Mucosa of rectum (tissue), 2 donors: ENCODE data around the gene CBLN3.
"Not testable (repeated sequence)": the region's sequence is repeated elsewhere in the genome, so short reads cannot be mapped to it uniquely, and the experiment has no call there.

Experiments used
- H3K27ac ChIP-seq, 2 donors: one replicate each; pipeline ENCODE4 v1.7.0; 2013; ENCODE audit warnings: inconsistent platforms in 2 of 2, low read depth in 2 of 2, low read length in 2 of 2
- H3K27me3 ChIP-seq, 2 donors: one replicate each; pipeline ENCODE4 v1.7.0; 2013; ENCODE audit warnings: low read length in 2 of 2; ENCODE audit not compliant: control insufficient read depth in 2 of 2, insufficient read depth in 2 of 2
- H3K36me3 ChIP-seq, 2 donors: one replicate each; pipeline ENCODE4 v1.7.0; 2013; ENCODE audit warnings: low read length in 2 of 2; ENCODE audit not compliant: control insufficient read depth in 2 of 2, insufficient read depth in 2 of 2
- H3K4me1 ChIP-seq, 2 donors: one replicate each; pipeline ENCODE4 v1.7.0; 2013; ENCODE audit warnings: low read length in 2 of 2, mild to moderate bottlenecking in 1 of 2; ENCODE audit not compliant: control insufficient read depth in 2 of 2, insufficient read depth in 2 of 2
- H3K4me3 ChIP-seq, 2 donors: one replicate each; pipeline ENCODE4 v1.7.0; 2013; ENCODE audit warnings: low read length in 2 of 2
- H3K9ac ChIP-seq, 2 donors: one replicate each; pipeline ENCODE4 v1.7.0; 2013; ENCODE audit warnings: low read length in 2 of 2, low read depth in 1 of 2, mild to moderate bottlenecking in 1 of 2
- H3K9me3 ChIP-seq, 2 donors: one replicate each; pipeline ENCODE4 v1.7.0; 2013; ENCODE audit warnings: low read length in 2 of 2; ENCODE audit not compliant: control insufficient read depth in 2 of 2
- donor health status: healthy.
- donor health status: Normal muscosa, but diverticular disease.

The CBLN3 gene

DNA sequence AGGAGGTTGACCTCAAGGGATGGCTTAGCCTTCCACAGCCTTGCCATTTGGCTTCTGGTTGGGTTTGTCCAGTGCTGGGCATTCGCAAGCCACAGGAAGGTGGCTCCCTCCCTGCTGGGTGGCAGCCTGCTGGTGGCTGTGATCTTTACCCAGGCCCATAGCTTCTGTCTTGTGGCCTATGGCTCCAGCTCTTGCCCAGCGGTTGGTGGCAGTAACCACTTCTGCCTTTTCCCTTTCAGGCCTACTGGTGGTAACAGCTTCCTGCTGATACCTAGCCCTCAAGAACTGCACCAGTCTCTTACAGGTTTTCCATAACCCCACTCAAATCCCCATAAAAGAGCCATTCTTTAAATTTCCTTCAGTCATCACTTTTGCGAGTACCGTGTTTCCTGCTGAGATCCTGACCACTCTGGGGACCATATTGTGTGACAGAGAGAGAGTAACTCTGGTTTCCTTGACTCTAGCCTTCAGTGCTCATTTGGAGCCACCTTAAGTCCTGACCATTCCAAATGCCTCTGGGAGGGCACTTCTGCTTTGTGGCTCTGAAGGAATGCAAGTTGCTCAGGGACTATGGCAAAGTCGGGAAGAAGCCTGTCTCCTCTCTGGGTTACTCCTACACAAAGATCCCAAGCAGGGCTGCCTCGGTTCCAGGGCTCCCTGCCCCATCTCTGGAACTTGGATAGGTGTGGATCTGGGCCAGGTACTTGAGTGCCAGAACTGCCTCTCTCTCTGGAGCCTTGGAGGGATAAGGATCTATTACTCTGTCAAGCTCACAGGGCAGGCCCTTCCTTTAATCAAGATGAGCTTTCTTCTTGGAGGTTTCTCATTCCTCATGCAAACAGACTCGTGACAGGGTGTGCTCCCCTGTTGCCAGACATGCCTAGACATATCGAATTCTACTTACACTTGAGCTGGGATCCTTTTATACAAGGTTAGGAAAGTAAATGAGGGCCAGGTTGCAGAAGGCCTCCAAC lies 33.6 kb downstream of the CBLN3 start:
- Histone ChIP-seq H3K4me3 (no peak overlapping the region), H3K36me3 (no peaks in the 10 kb centered on the region)

GRCh38 chr14:24394275-24394674 lies 35.2 kb downstream of the CBLN3 start:
- Histone ChIP-seq H3K9me3 (no peaks in the 10 kb centered on the region), H3K27ac (no peak overlapping the region), H3K36me3 (no peaks in the 10 kb centered on the region), H3K4me1 (peaks cover 12 to 15% of the 10 kb centered on the region in 2 donors), H3K4me3 (no peak overlapping the region), H3K27me3 (no peaks in the 10 kb centered on the region), H3K9ac (no peak overlapping the region)

More for the DNA sequence above, 33.6 kb downstream of the CBLN3 start:
- no peaks in the 10 kb centered on the region for H3K9me3 ChIP-seq
- peaks cover 22 to 24% of the 10 kb centered on the region in 2 donors for H3K4me1 ChIP-seq
- no peak overlapping the region for H3K9ac ChIP-seq
- H3K27me3 ChIP-seq, result no peaks in the 10 kb centered on the region
- no peak overlapping the region for H3K27ac ChIP-seq

DNA sequence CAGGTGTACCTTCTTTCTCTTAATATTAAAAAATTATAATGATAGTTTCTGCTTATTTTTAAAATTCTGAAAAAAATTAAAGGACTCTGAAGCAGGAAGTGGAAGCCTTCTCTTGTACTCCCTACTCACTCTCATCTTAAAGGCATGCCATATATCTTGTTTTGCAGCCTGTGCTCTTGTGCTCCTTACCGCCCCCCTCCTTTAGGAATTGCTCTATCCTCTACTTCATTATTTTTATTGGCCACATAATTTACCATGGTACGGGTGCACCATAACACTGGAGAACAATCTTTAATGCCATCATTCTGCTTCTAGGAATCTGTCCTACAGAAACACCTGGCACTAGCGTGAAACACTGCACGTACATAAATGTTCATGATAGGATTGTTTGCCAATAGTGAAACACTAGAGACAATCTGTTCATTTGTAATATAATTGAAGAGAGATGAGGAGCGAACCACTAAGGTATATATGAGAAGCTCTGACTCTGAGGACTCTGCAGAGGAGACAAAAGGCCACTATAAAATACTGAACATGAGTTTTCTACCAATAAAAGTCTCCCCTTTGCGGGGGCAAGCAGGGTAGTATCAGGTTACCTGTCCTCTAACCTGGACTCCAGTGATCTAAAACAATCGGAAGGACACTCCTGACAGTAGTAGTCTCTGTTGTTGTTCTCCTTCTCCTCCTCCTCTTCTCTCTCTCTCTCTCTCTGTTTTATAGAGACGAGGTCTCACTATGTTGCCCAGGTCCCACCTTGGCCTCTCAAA lies 37.0 kb downstream of the CBLN3 start:
- Histone ChIP-seq H3K27ac (no peak overlapping the region), H3K36me3 (no peaks in the 10 kb centered on the region), H3K9me3 (no peaks in the 10 kb centered on the region), H3K4me3 (peak overlapping the region in 1 of 2 donors; percentile 44), H3K27me3 (no peaks in the 10 kb centered on the region), H3K9ac (no peak overlapping the region), H3K4me1 (peaks cover 6 to 11% of the 10 kb centered on the region in 2 donors)

DNA sequence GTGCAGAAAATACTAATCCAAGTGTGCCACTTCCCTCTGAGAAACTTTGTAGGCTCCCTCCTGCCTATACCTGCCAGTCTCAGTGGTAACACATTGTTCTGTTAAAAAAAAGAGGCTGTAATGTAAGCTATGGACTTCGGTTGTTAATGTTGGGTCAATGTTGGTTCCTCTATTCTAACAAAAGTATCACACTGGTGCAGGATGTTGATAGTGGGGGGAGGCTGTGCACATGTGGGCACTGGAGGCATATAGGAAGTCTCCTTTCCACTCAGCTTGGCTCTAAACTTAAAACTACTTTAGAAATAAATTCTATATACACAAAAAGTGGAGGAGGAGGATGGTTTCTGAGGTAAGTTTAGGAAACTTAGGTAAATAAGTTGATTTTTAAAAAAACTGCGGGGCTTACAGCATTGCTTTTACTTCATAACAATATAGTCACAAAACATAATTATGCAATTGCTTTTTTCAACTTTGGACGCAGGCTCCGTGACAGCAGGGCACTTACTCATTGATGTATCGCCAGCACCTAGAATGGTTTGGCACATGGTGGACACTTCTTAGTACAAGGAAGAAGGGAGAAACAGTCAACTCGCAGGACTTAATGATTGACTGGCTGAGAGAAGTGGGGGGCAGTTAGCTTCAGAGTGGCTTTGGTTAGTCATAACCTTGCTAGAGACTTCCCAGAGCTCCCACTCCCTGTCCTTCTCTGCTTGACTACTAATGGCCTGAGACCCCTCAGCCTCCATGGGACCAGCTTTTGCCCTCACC lies 38.6 kb downstream of the CBLN3 start:
- Histone ChIP-seq H3K27me3 (no peaks in the 10 kb centered on the region), H3K27ac (no peak overlapping the region), H3K9me3 (no peaks in the 10 kb centered on the region), H3K4me3 (no peak overlapping the region), H3K4me1 (peaks cover 6 to 11% of the 10 kb centered on the region in 2 donors), H3K9ac (no peak overlapping the region), H3K36me3 (no peaks in the 10 kb centered on the region)

- peaks cover 6 to 11% of the 10 kb centered on the region in 2 donors for H3K4me1 ChIP-seq
- no peak overlapping the region for H3K9ac ChIP-seq
- no peaks in the 10 kb centered on the region for H3K27me3 ChIP-seq
- H3K9me3 ChIP-seq, result no peaks in the 10 kb centered on the region
- H3K36me3 ChIP-seq, result no peaks in the 10 kb centered on the region
- no peak overlapping the region for H3K27ac ChIP-seq
- no peak overlapping the region for H3K4me3 ChIP-seq
Observed at GRCh38 chr14:24389226-24389848, 40.1 kb downstream of the CBLN3 start.

DNA sequence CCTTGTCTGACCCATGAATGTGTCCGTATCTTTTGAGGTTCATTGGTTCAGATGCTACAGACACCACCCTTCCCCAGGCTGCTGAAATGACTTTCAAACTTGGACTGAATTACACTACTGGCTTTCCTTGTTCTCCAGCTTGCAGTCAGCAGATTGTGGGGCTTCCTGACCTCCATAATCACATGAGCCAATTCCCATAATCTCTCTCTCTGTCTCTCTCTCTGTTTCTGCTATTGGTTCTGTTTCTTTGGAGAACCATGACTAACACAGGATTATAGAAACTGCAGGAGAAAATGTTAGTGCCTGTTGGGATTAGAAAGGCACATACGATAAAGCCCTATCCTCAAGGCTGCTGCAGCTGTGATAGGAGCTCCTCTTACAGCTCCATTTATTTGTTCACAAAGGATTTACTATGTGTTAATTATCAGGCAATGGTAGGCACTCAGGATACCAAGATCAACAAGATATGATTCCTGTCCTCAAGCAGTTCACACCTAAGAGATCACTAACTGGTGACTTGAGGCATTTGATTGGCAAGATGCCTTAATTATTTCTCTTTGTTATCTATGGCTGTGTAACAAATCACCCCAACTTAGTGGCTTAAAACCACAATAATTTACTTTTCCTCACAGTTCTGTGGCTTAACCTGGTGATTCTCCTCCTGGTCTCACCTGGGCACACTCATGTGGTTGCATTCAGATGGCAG lies 40.8 kb downstream of the CBLN3 start:
- Histone ChIP-seq H3K27me3 (peaks cover 0 to 4% of the 10 kb centered on the region in 2 donors), H3K4me1 (peaks cover 6 to 11% of the 10 kb centered on the region in 2 donors), H3K27ac (no peak overlapping the region), H3K9me3 (no peaks in the 10 kb centered on the region), H3K4me3 (no peak overlapping the region), H3K36me3 (no peaks in the 10 kb centered on the region), H3K9ac (no peak overlapping the region)

GRCh38 chr14:24387579-24387978 lies 41.9 kb downstream of the CBLN3 start:
- H3K9me3 ChIP-seq, H3K27ac ChIP-seq: not testable (repeated sequence)

GRCh38 chr14:24387009-24387345 lies 42.5 kb downstream of the CBLN3 start:
- Histone ChIP-seq H3K4me1 (peaks cover 0 to 3% of the 10 kb centered on the region in 2 donors), H3K27ac (no peak overlapping the region), H3K27me3 (peaks cover 0 to 4% of the 10 kb centered on the region in 2 donors), H3K9me3 (no peaks in the 10 kb centered on the region), H3K4me3 (no peak overlapping the region), H3K36me3 (no peaks in the 10 kb centered on the region), H3K9ac (no peak overlapping the region)

More at GRCh38 chr14:24387579-24387978, 41.9 kb downstream of the CBLN3 start:
- not testable (repeated sequence) for H3K27me3 ChIP-seq, H3K4me1 ChIP-seq, H3K36me3 ChIP-seq, H3K4me3 ChIP-seq, H3K9ac ChIP-seq

DNA sequence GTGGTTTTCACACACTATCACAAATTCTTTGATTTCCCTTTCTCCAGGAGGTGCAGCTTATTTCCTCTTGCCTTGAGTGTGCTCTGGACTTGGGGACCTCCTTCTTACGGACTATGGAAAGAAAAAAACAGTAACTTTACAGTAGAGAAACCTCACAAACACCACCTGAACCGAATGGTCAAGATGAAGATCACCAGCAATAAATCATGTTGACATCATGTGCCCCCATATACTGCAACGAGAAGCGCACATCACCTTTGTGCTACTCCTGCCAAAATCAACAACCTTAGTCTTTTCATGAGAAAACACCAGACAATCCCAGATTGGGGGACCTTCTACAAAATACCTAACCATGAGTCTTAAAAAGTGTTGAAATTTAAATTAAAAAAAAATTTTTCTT lies 43.9 kb downstream of the CBLN3 start:
- Histone ChIP-seq H3K27me3 (peaks cover 0 to 4% of the 10 kb centered on the region in 2 donors), H3K36me3 (no peaks in the 10 kb centered on the region), H3K4me1 (peaks cover 0 to 3% of the 10 kb centered on the region in 2 donors), H3K27ac (no peak overlapping the region), H3K4me3 (no peak overlapping the region), H3K9me3 (no peaks in the 10 kb centered on the region), H3K9ac (no peak overlapping the region)
